A549 (cell line): ENCODE measurements around the gene ICAM2. TPM values are rescaled to one million over a fixed set of nuclear protein-coding genes. Genes with fewer than 3 reads are reported as not detected.
A peak's percentile ranks its signal among the peaks of the same experiment; 100 is the strongest.

Experiments
- ATAC-seq, 2 experiments: fragments of 200-7000 bp in 1 of 2; fragments of >200 bp in 1 of 2; cut with Nextera tagmentation in 1 of 2; cut with Tn5 transposase in 1 of 2; 3 replicates each; pipeline versions ENCODE4 v1.8.0 to v1.9.1; 2018 to 2020; ENCODE audit warnings: mild to moderate bottlenecking in 1 of 2, moderate library complexity in 1 of 2
- CTCF ChIA-PET: fragments of 300-600 bp; sonication (Branson Sonifier 250); formaldehyde crosslinking; extraction: SDS; loops from one replicate; lab custom pipeline; 2021; ENCODE audit warnings: antibody characterized with exemption, inconsistent platforms; lab: Yijun Ruan, JAX
- POLR2A ChIA-PET: fragments of 350-600 bp; formaldehyde crosslinking; extraction: SDS; loops from one replicate; lab custom pipeline; 2021; ENCODE audit warnings: antibody characterized with exemption, inconsistent platforms; lab: Yijun Ruan, JAX
- DNase-seq, 2 experiments: peaks; one replicate each; pipeline versions ENCODE4 v3.0.0 to v3.0.0-alpha.2; 2011 to 2016; ENCODE audit warnings: low read depth in 1 of 2, low spot score in 1 of 2
- FAIRE-seq: peaks from 2 replicates; lab custom pipeline; 2011; peaks lifted over from hg19 to GRCh38; lab: Jason Lieb, UNC
- H3K27ac ChIP-seq, 2 experiments: fragments of >200 bp; sonication (Bioruptor Twin); formaldehyde crosslinking; 3 replicates each; pipeline ENCODE4 v1.5.1; 2016 to 2017
- H3K4me1 ChIP-seq: fragments of >200 bp; sonication (Bioruptor Twin); formaldehyde crosslinking; 3 replicates; pipeline ENCODE4 v1.6.1; 2016
- H3K4me2 ChIP-seq: fragments of >200 bp; sonication (Bioruptor Twin); formaldehyde crosslinking; 3 replicates; pipeline ENCODE4 v1.6.1; 2016
- H3K4me3 ChIP-seq: fragments of >200 bp; sonication (Bioruptor Twin); formaldehyde crosslinking; 3 replicates; pipeline ENCODE4 v1.5.1; 2016
- H3K9me3 ChIP-seq: fragments of >200 bp; sonication (Bioruptor Twin); formaldehyde crosslinking; 3 replicates; pipeline ENCODE4 v1.6.1; 2016
- CBX2 ChIP-seq: fragments of 200-600 bp; sonication (generic); IDR thresholded peaks from 2 replicates; pipeline ENCODE4 v1.6.1; 2016; ENCODE audit warnings: low read depth, mild to moderate bottlenecking, borderline replicate concordance
- CHD4 ChIP-seq: fragments of 200-600 bp; sonication (generic); IDR thresholded peaks from 2 replicates; pipeline ENCODE4 v1.6.1; 2016; ENCODE audit warnings: antibody characterized with exemption, mild to moderate bottlenecking, borderline replicate concordance
- E2F6 ChIP-seq: IDR thresholded peaks from 2 replicates; pipeline ENCODE4 v1.6.1; 2012; ENCODE audit warnings: low read depth, borderline replicate concordance
- EP300 ChIP-seq, 2 experiments: fragments of >200 bp; sonication (Bioruptor Twin); formaldehyde crosslinking; IDR thresholded peaks; 2 replicates in 1 of 2; 3 replicates in 1 of 2; pipeline ENCODE4 v1.6.1; 2016 to 2017
- ESRRA ChIP-seq: fragments of 150-350 bp; IDR thresholded peaks from 2 replicates; pipeline ENCODE4 v1.6.1; 2014; ENCODE audit warnings: mild to moderate bottlenecking, low read length, borderline replicate concordance
- FOSL2 ChIP-seq, 2 experiments: fragments of 450-650 bp in 1 of 2; fragments of >200 bp in 1 of 2; sonication (Bioruptor Twin) in 1 of 2; formaldehyde crosslinking; IDR thresholded peaks; 2 replicates each; pipeline versions ENCODE4 v1.5.0 to v1.6.1; 2016 to 2020; ENCODE audit warnings: mild to moderate bottlenecking in 1 of 2, moderate library complexity in 1 of 2
- HMGXB4 ChIP-seq: fragments of 250-450 bp; sonication (Bioruptor Pico); IDR thresholded peaks from 2 replicates; pipeline ENCODE4 v1.5.0; 2021; ENCODE audit warnings: mild to moderate bottlenecking, moderate library complexity, borderline replicate concordance
- JUNB ChIP-seq: fragments of >200 bp; sonication (Bioruptor Twin); formaldehyde crosslinking; IDR thresholded peaks from 2 replicates; pipeline ENCODE4 v1.6.1; 2016
- MAFK ChIP-seq: fragments of 450-650 bp; IDR thresholded peaks from 2 replicates; pipeline ENCODE4 v1.6.1; 2014; ENCODE audit not compliant: partially characterized antibody
- MAX ChIP-seq: IDR thresholded peaks from 2 replicates; pipeline ENCODE4 v1.6.1; 2012
- PBX3 ChIP-seq: IDR thresholded peaks from 2 replicates; pipeline ENCODE4 v1.6.1; 2012
- RCOR1 ChIP-seq: fragments of 150-350 bp; IDR thresholded peaks from 2 replicates; pipeline ENCODE4 v1.6.1; 2014; ENCODE audit warnings: antibody characterized with exemption, low read length, low read depth
- ZC3H11A ChIP-seq: fragments of 450-650 bp; IDR thresholded peaks from 2 replicates; pipeline ENCODE4 v1.6.1; 2014; ENCODE audit warnings: antibody characterized with exemption, mild to moderate bottlenecking
- ZFP36 ChIP-seq: fragments of 450-650 bp; IDR thresholded peaks from 2 replicates; pipeline ENCODE4 v1.6.1; 2014; ENCODE audit warnings: borderline replicate concordance; ENCODE audit not compliant: partially characterized antibody
- WGBS: methylation state at CpG from one replicate; pipeline ENCODE4 v1.1.6; 2017; ENCODE audit errors: missing lambda C conversion rate; 5-methylcytosine and 5-hydroxymethylcytosine counted together
- polyA plus RNA-seq, 4 experiments: library from polyadenylated mRNA; depleted of rRNA in 3 of 4; stranded (reverse); fragments of >200 nt; fragmentation: RNase III in 1 of 4; extraction: RNeasy Plus Mini Kit Qiagen cat#74134 plus additional on column Dnase treatment in 1 of 4; gene quantifications; 2 replicates in 3 of 4; 3 replicates in 1 of 4; pipeline ENCODE4 v1.2.3, GENCODE V29; 2011 to 2017

The ICAM2 gene
- polyA plus RNA-seq, 2 of the 4 experiments (the other 2 are of a cell fraction): not detected

- POLR2A ChIA-PET: no interaction called here
- FAIRE-seq: no peak
- CTCF ChIA-PET: interaction anchor here (0.8 to 9.3 kb wide), 19 partner anchors 9 to 158 kb away, joined by 3 to 94 read pairs (median 7); partner anchors contain the start of genes CSHL1 and GH1
- Histone ChIP-seq H3K4me3 (no peak overlapping the region), H3K27ac (peak overlapping the region in 1 of 2 experiments; percentile 68; a peak in 3 of 6 replicates), H3K9me3 (no peaks in the 10 kb centered on the region), H3K4me2 (no peak overlapping the region), H3K4me1 (peaks cover 19% of the 10 kb centered on the region)
- DNase-seq: no peak
- WGBS: 89% methylated on average over 2 of the region's 2 CpGs
- no peak for TF ChIP-seq RCOR1
- TF ChIP-seq ZFP36: peak; percentile 62
- ATAC-seq: no peak
Measured at GRCh38 chr17:63975541-63976092, 44.8 kb downstream of the ICAM2 start.

- FAIRE-seq (no peak), DNase-seq (peak in 1 of 2 experiments; percentile 63), ATAC-seq (peak; percentile 61 to 74)
- ChIA-PET CTCF (interaction anchor here (0.6 to 9.3 kb wide), 15 partner anchors 8 to 159 kb away, joined by 3 to 94 read pairs (median 7); partner anchors contain the start of gene GH1), POLR2A (interaction anchor here (1.6 kb wide), 1 partner anchor 171 kb away, joined by 5 read pairs; no protein-coding TSS in a partner anchor)
- WGBS: 39% methylated on average over 10 of the region's 10 CpGs
- Histone ChIP-seq H3K4me3 (no peak overlapping the region), H3K27ac (peak overlapping the region; percentile 49 to 68; a peak in 5 of 6 replicates), H3K4me2 (peak overlapping the region; percentile 71), H3K4me1 (peaks cover 19% of the 10 kb centered on the region), H3K9me3 (no peaks in the 10 kb centered on the region)
- TF ChIP-seq EP300 (IDR thresholded peaks at IDR 0.05): no peak
- TF ChIP-seq FOSL2 (IDR thresholded peaks at IDR 0.05): no peak
- peak; percentile 45 for TF ChIP-seq FOSL2 (CRISPR knock-in tag; IDR thresholded peaks at IDR 0.05)
- no peak for TF ChIP-seq MAFK
- TF ChIP-seq ESRRA: no peak
- 0 out of 2 replicates have a peak, but pooled peaks have one; percentile 7 for TF ChIP-seq MAX
- 0 out of 2 replicates have a peak, but pooled peaks have one; percentile 25 for TF ChIP-seq JUNB
Measured at GRCh38 chr17:63974594-63975192, 45.7 kb downstream of the ICAM2 start.

- ChIA-PET CTCF (interaction anchor here (0.6 to 9.3 kb wide), 15 partner anchors 9 to 93 kb away, joined by 3 to 94 read pairs (median 7); partner anchors contain the start of gene GH1), POLR2A (interaction anchor here (1.6 kb wide), 1 partner anchor 172 kb away, joined by 5 read pairs; no protein-coding TSS in a partner anchor)
- peak overlapping the region; percentile 71 for H3K4me2 ChIP-seq
- H3K27ac ChIP-seq: peak overlapping the region; percentile 49 to 68; a peak in 5 of 6 replicates
- H3K4me3 ChIP-seq: no peak overlapping the region
- TF ChIP-seq MAFK: peak; percentile 10
- TF ChIP-seq ZC3H11A: no peak
- no peak for TF ChIP-seq PBX3
- H3K9me3 ChIP-seq: no peaks in the 10 kb centered on the region
- peak; percentile 34 to 51 for DNase-seq
- peaks cover 19% of the 10 kb centered on the region for H3K4me1 ChIP-seq
- 31% methylated on average over 12 of the region's 12 CpGs for WGBS
- no peak for FAIRE-seq
- ATAC-seq: peak; percentile 69 to 79
Measured at GRCh38 chr17:63973930-63974593, 46.4 kb downstream of the ICAM2 start.

GRCh38 chr17:63973247-63973646 lies 47.2 kb downstream of the ICAM2 start:
- CTCF ChIA-PET: interaction anchor here (1.1 to 9.3 kb wide), 9 partner anchors 8 to 56 kb away, joined by 3 to 94 read pairs (median 10); partner anchors contain the start of gene GH1
- no peak for ATAC-seq
- TF ChIP-seq E2F6: no peak
- TF ChIP-seq CBX2: no peak
- TF ChIP-seq CHD4: no peak
- no peak for TF ChIP-seq EP300 (IDR thresholded peaks at IDR 0.05)
- TF ChIP-seq HMGXB4 (CRISPR knock-in tag): no peak
- Histone ChIP-seq H3K4me3 (no peak overlapping the region), H3K4me2 (peak overlapping the region; percentile 71; the same call in 1 of the 3 replicates), H3K27ac (peak overlapping the region in 1 of 2 experiments; percentile 68; a peak in 4 of 6 replicates), H3K4me1 (peaks cover 19% of the 10 kb centered on the region), H3K9me3 (no peaks in the 10 kb centered on the region)
- DNase-seq: no peak
- WGBS: 89% methylated on average over 6 of the region's 6 CpGs
- FAIRE-seq: no peak
- POLR2A ChIA-PET: interaction anchor here (1.6 kb wide), 1 partner anchor 172 kb away, joined by 5 read pairs; no protein-coding TSS in a partner anchor
